ENCODE measurements around the gene FHOD3. TPM values are rescaled to one million over a fixed set of nuclear protein-coding genes. Genes with fewer than 3 reads are reported as not detected.

The FHOD3 gene
- total and polyA plus RNA-seq, 2 donors (not counting 1 experiment from before 2014, with no cell fraction given): not detected

GRCh38 chr18:36329684-36330434 lies 32.3 kb downstream of the FHOD3 start:
- peaks cover 0 to 6% (median 3%) of the 10 kb centered on the region in 4 experiments for H3K27me3 ChIP-seq (replicated peaks in 1 of 4; ENCODE audit: control extremely low read depth in 1 of 4, control insufficient read depth in 3 of 4, insufficient read depth in 4 of 4, low read length in 3 of 4)
- no peak overlapping the region for H2AFZ ChIP-seq (ENCODE audit: insufficient read depth, low read depth, low read length, poor library complexity, severe bottlenecking)
- no peak for DNase-seq
- no CpG with 5 or more reads among the region's 3 CpGs for WGBS (ENCODE audit: insufficient coverage)
- H3K9me3 ChIP-seq (ENCODE audit: control extremely low read depth in 1 of 3, control insufficient read depth in 2 of 3, insufficient read depth in 1 of 3, low read length in 2 of 3): no peaks in the 10 kb centered on the region
- no peaks in the 10 kb centered on the region for H3K4me1 ChIP-seq (ENCODE audit: control insufficient read depth in 2 of 2, insufficient read depth in 2 of 2, low read length in 2 of 2)
- Mint-ChIP-seq H3K9me3 (ENCODE audit: insufficient read depth) (no peaks in the 10 kb centered on the region), H3K27ac (no peak overlapping the region), H3K27me3 (peaks cover 28% of the 10 kb centered on the region), H3K4me1 (no peaks in the 10 kb centered on the region), H3K4me3 (no peak overlapping the region)
- ChIA-PET CTCF (no interaction called here), POLR2A (no interaction called here)
- no peak overlapping the region for H3K4me2 ChIP-seq (replicated peaks; ENCODE audit: low read depth, low read length, poor library complexity, severe bottlenecking)
- no peak for TF ChIP-seq EZH2 (IDR thresholded peaks at IDR 0.05; ENCODE audit: borderline replicate concordance, insufficient read depth, low read depth, low read length, poor library complexity, severe bottlenecking)
- TF ChIP-seq CTCF (IDR thresholded peaks at IDR 0.05): no peak
- H3K79me2 ChIP-seq (ENCODE audit: control insufficient read depth, insufficient read depth, low read length): no peaks in the 10 kb centered on the region
- H4K20me1 ChIP-seq (ENCODE audit: control insufficient read depth, insufficient read depth, low read length, poor library complexity, severe bottlenecking): no peaks in the 10 kb centered on the region
- no peaks in the 10 kb centered on the region for H3K36me3 ChIP-seq (replicated peaks in 1 of 2; ENCODE audit: control extremely low read depth in 1 of 2, control insufficient read depth in 1 of 2, extremely low read depth in 1 of 2, insufficient read depth in 2 of 2, low read length in 1 of 2)
- no peak overlapping the region for H3K4me3 ChIP-seq (ENCODE audit: control extremely low read depth in 1 of 5, extremely low read depth in 1 of 5, insufficient read depth in 1 of 5, low read depth in 2 of 5, low read length in 4 of 5)
- no peak overlapping the region for H3K9ac ChIP-seq (ENCODE audit: low read length)
- intact Hi-C loops (cut with micrococcal nuclease): no loop called here
- ATAC-seq (ENCODE audit: low read depth): no peak
- no peak overlapping the region for H3K27ac ChIP-seq (ENCODE audit: low read length in 2 of 2)

- ATAC-seq (ENCODE audit: low read depth): no peak
- no peak overlapping the region for H3K9ac ChIP-seq (ENCODE audit: low read length)
- DNase-seq: no peak
- no peak overlapping the region for H2AFZ ChIP-seq (ENCODE audit: insufficient read depth, low read depth, low read length, poor library complexity, severe bottlenecking)
- Mint-ChIP-seq H3K27me3 (peaks cover 26% of the 10 kb centered on the region), H3K4me3 (no peak overlapping the region), H3K27ac (no peak overlapping the region), H3K9me3 (ENCODE audit: insufficient read depth) (no peaks in the 10 kb centered on the region), H3K4me1 (no peaks in the 10 kb centered on the region)
- no peaks in the 10 kb centered on the region for H3K9me3 ChIP-seq (ENCODE audit: control extremely low read depth in 1 of 3, control insufficient read depth in 2 of 3, insufficient read depth in 1 of 3, low read length in 2 of 3)
- H3K4me3 ChIP-seq (ENCODE audit: control extremely low read depth in 1 of 5, extremely low read depth in 1 of 5, insufficient read depth in 1 of 5, low read depth in 2 of 5, low read length in 4 of 5): no peak overlapping the region
- no peaks in the 10 kb centered on the region for H3K4me1 ChIP-seq (ENCODE audit: control insufficient read depth in 2 of 2, insufficient read depth in 2 of 2, low read length in 2 of 2)
- intact Hi-C loops (cut with micrococcal nuclease): no loop called here
- H3K27ac ChIP-seq (ENCODE audit: low read length in 2 of 2): no peak overlapping the region
- ChIA-PET POLR2A (no interaction called here), CTCF (no interaction called here)
- no peak overlapping the region for H3K4me2 ChIP-seq (replicated peaks; ENCODE audit: low read depth, low read length, poor library complexity, severe bottlenecking)
- TF ChIP-seq CTCF (IDR thresholded peaks at IDR 0.05): no peak
- no peak for TF ChIP-seq EZH2 (IDR thresholded peaks at IDR 0.05; ENCODE audit: borderline replicate concordance, insufficient read depth, low read depth, low read length, poor library complexity, severe bottlenecking)
- WGBS (ENCODE audit: insufficient coverage): 86% methylated on average over 5 of the region's 6 CpGs
- peaks cover 0 to 6% (median 3%) of the 10 kb centered on the region in 4 experiments for H3K27me3 ChIP-seq (replicated peaks in 1 of 4; ENCODE audit: control extremely low read depth in 1 of 4, control insufficient read depth in 3 of 4, insufficient read depth in 4 of 4, low read length in 3 of 4)
- no peaks in the 10 kb centered on the region for H3K79me2 ChIP-seq (ENCODE audit: control insufficient read depth, insufficient read depth, low read length)
- H3K36me3 ChIP-seq (replicated peaks in 1 of 2; ENCODE audit: control extremely low read depth in 1 of 2, control insufficient read depth in 1 of 2, extremely low read depth in 1 of 2, insufficient read depth in 2 of 2, low read length in 1 of 2): no peaks in the 10 kb centered on the region
- H4K20me1 ChIP-seq (ENCODE audit: control insufficient read depth, insufficient read depth, low read length, poor library complexity, severe bottlenecking): no peaks in the 10 kb centered on the region
Measured at GRCh38 chr18:36330435-36331052, 33.0 kb downstream of the FHOD3 start.

Measured in B cell (primary cell).